ENCODE results near the gene TNS3. TPM values are rescaled to one million over a fixed set of nuclear protein-coding genes. Genes with fewer than 3 reads are reported as not detected.

TNS3 gene
- total and polyA plus RNA-seq, 2 donors (not counting 3 experiments of a cell fraction or from before 2014, with no cell fraction given), result 10.4 to 45.1 TPM

DNA sequence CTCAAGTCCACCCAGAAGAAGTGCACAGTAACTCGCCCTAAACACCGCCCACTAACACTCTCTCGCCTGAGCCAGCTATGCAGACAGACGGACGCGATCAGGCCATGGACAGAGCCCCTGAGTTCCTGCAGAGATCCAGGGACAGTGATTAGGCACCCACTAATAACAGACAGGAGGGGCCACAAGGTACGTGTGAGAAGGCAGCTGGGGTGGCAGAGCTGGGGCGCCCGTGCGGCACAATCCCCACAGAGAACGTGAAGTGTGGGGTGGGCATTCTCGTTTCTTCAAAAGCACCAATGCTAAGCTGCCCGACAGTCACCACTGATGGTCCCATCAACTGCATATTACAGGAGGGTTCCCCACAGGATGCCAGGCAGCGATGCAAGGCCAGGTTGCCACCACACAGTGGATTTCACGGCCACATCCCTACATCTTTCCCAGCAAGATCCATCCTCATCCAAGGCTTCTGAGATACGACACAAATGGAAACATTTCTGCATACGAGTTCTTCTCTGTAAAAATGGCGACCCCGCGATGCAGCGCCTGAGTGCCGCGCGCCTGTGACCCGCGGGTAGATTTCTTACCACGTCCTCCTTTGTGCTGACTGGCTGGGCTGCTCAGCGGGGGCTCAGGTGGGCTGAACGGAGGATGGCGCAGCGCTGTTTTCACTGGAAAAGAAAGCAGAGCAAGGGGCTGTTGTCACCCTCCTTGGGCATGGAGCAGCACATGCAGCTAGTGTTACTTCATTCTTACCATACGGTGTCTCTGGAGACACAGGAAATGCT, 237.5 kb downstream of the TNS3 start:
- peaks cover 0 to 4% of the 10 kb centered on the region in 2 experiments for H3K36me3 ChIP-seq (ENCODE audit: control insufficient read depth in 2 of 2, extremely low read depth in 1 of 2, insufficient read depth in 2 of 2, low read length in 2 of 2)

More for the DNA sequence above, 237.5 kb downstream of the TNS3 start:
- DNase-seq (ENCODE audit: low read depth, low spot score), result no peak
- H3K9me1 ChIP-seq (replicated peaks; ENCODE audit: control insufficient read depth, extremely low read depth, insufficient read depth, low read length), result no peaks in the 10 kb centered on the region
- intact Hi-C loops (cut with micrococcal nuclease), result no loop called here
- no peaks in the 10 kb centered on the region for H3K27me3 ChIP-seq (ENCODE audit: control insufficient read depth in 2 of 2, insufficient read depth in 2 of 2, low read length in 2 of 2)
- CTCF ChIA-PET, result interaction anchor here (1.0 to 1.7 kb wide), 2 partner anchors 10 to 78 kb away, joined by 4 to 6 read pairs; no protein-coding TSS in a partner anchor
- dilution Hi-C loops (cut with MboI; ENCODE audit: extremely low pct_ligation_motif_present, low sequenced_read_pairs), result no loop called here
- no peak overlapping the region for H3K27ac ChIP-seq (ENCODE audit: insufficient read depth, low read depth, low read length)
- H4K20me1 ChIP-seq (replicated peaks; ENCODE audit: control insufficient read depth, extremely low read depth, insufficient read depth, low read length), result no peaks in the 10 kb centered on the region
- H3K9me3 ChIP-seq (replicated peaks; ENCODE audit: control insufficient read depth, insufficient read depth, low read length), result no peaks in the 10 kb centered on the region
- no peak overlapping the region for H2AFZ ChIP-seq (ENCODE audit: low read depth, low read length)
- H3K79me2 ChIP-seq (ENCODE audit: control insufficient read depth, insufficient read depth, low read length), result no peaks in the 10 kb centered on the region
- POLR2A ChIA-PET, result no interaction called here
- H3K4me2 ChIP-seq (ENCODE audit: insufficient read depth, low read length), result no peak overlapping the region
- no peak overlapping the region for H3K9ac ChIP-seq (replicated peaks; ENCODE audit: extremely low read depth, insufficient read depth, low read length)
- no peak overlapping the region for H3K4me3 ChIP-seq (replicated peaks in 1 of 3; ENCODE audit: insufficient read depth in 1 of 3, low read depth in 1 of 3, low read length in 3 of 3)
- H3K4me1 ChIP-seq (ENCODE audit: control insufficient read depth, extremely low read depth, insufficient read depth, low read length), result no peaks in the 10 kb centered on the region
- no TSS peak for BruUV-seq (replicated peaks)
- no peak for FAIRE-seq
- TF ChIP-seq POLR2AphosphoS5 (IDR thresholded peaks at IDR 0.05; ENCODE audit: insufficient read depth, low read depth, low read length) (no peak), POLR2A (IDR thresholded peaks at IDR 0.05; ENCODE audit: low read depth, low read length) (no peak), EZH2 (IDR thresholded peaks at IDR 0.05; ENCODE audit: borderline replicate concordance, low read depth, low read length, severe bottlenecking) (no peak), MYC (IDR thresholded peaks at IDR 0.05; ENCODE audit: low read depth, low read length) (no peak), GATA2 (IDR thresholded peaks at IDR 0.05; ENCODE audit: insufficient read depth, insufficient read length, low read depth, low read length) (no peak), FOS (IDR thresholded peaks at IDR 0.05; ENCODE audit: borderline replicate concordance, insufficient read depth, low read length) (no peak)
- TF ChIP-seq, protein P1, sequence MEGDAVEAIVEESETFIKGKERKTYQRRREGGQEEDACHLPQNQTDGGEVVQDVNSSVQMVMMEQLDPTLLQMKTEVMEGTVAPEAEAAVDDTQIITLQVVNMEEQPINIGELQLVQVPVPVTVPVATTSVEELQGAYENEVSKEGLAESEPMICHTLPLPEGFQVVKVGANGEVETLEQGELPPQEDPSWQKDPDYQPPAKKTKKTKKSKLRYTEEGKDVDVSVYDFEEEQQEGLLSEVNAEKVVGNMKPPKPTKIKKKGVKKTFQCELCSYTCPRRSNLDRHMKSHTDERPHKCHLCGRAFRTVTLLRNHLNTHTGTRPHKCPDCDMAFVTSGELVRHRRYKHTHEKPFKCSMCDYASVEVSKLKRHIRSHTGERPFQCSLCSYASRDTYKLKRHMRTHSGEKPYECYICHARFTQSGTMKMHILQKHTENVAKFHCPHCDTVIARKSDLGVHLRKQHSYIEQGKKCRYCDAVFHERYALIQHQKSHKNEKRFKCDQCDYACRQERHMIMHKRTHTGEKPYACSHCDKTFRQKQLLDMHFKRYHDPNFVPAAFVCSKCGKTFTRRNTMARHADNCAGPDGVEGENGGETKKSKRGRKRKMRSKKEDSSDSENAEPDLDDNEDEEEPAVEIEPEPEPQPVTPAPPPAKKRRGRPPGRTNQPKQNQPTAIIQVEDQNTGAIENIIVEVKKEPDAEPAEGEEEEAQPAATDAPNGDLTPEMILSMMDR (IDR thresholded peaks at IDR 0.05; ENCODE audit: extremely low read depth in 1 of 2, insufficient read depth in 1 of 2, low read depth in 1 of 2, low read length in 2 of 2), result no peak
- TF ChIP-seq, protein P2, sequence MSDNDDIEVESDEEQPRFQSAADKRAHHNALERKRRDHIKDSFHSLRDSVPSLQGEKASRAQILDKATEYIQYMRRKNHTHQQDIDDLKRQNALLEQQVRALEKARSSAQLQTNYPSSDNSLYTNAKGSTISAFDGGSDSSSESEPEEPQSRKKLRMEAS (IDR thresholded peaks at IDR 0.05; ENCODE audit: insufficient read depth, insufficient read length), result no peak

Measured in endothelial cell of umbilical vein (primary cell).